Gastroesophageal sphincter (tissue), 4 donors: ENCODE data around the gene ELP2. TPM values are rescaled to one million over a fixed set of nuclear protein-coding genes. Genes with fewer than 3 reads are reported as not detected.

ENCODE experiments used
- ATAC-seq: fragments of 150-250 bp; one replicate; pipeline ENCODE4 v1.9.1; 2016; ENCODE audit warnings: mild to moderate bottlenecking, moderate library complexity
- H3K27ac ChIP-seq, 4 donors: fragments of 200-600 bp; sonication (generic) in 3 of 4; 1 replicate in 3 of 4; 2 replicates in 1 of 4; pipeline ENCODE4 v1.5.1; 2016 to 2019
- H3K27me3 ChIP-seq: fragments of 200-600 bp; sonication (generic); one replicate; pipeline ENCODE4 v1.5.1; 2019
- H3K36me3 ChIP-seq, 2 donors: fragments of 200-600 bp; sonication (generic); one replicate each; pipeline ENCODE4 v1.5.1; 2019; ENCODE audit warnings: control low read depth in 1 of 2
- H3K4me1 ChIP-seq, 3 donors: fragments of 200-600 bp; sonication (generic); 1 replicate in 2 of 3; 2 replicates in 1 of 3; pipeline ENCODE4 v1.5.1; 2016 to 2019; ENCODE audit warnings: control low read depth in 2 of 3
- H3K4me3 ChIP-seq, 2 donors: fragments of 200-600 bp; sonication (generic); one replicate each; pipeline ENCODE4 v1.5.1; 2019; ENCODE audit warnings: mild to moderate bottlenecking in 1 of 2, moderate library complexity in 1 of 2
- H3K9me3 ChIP-seq, 3 donors: fragments of 200-600 bp; sonication (generic); one replicate each; pipeline ENCODE4 v1.5.1; 2017 to 2019; ENCODE audit warnings: control low read depth in 2 of 3
- EP300 ChIP-seq: sonication (generic); formaldehyde crosslinking; IDR thresholded peaks from one replicate; pipeline ENCODE4 v1.6.1; 2017; ENCODE audit warnings: antibody characterized with exemption, mild to moderate bottlenecking
- POLR2A ChIP-seq, 2 donors: fragments of 450-650 bp; IDR thresholded peaks; one replicate each; pipeline ENCODE4 v1.6.1; 2017; ENCODE audit warnings: antibody characterized with exemption in 2 of 2, mild to moderate bottlenecking in 2 of 2, moderate library complexity in 1 of 2
- POLR2AphosphoS5 ChIP-seq: sonication (generic); formaldehyde crosslinking; IDR thresholded peaks from one replicate; pipeline ENCODE4 v1.6.1; 2017; ENCODE audit warnings: antibody characterized with exemption
- WGBS, 2 donors: methylation state at CpG; one replicate each; pipeline ENCODE4 v1.1.5; 2018; ENCODE audit warnings: low coverage in 1 of 2; 5-methylcytosine and 5-hydroxymethylcytosine counted together
- total RNA-seq, 4 donors: library from RNA; depleted of rRNA; stranded (reverse); fragments of >200 nt; gene quantifications; one replicate each; pipeline ENCODE4 v1.1.0, GENCODE V29; 2016
- TF ChIP-seq, protein P1 (sequence below), 4 experiments: fragments of 200-600 bp in 2 of 4; fragments of 450-650 bp in 2 of 4; sonication (generic) in 1 of 4; IDR thresholded peaks; one replicate each; pipeline ENCODE4 v1.5.1; 2017 to 2019; ENCODE audit warnings: antibody characterized with exemption in 4 of 4, mild to moderate bottlenecking in 2 of 4, moderate library complexity in 2 of 4

Gene ELP2
- total RNA-seq, 4 donors from 2014 or later: 35.6 to 74.1 (median 65.1) TPM

- TF ChIP-seq POLR2A (IDR thresholded peaks at IDR 0.05): no peak
- TF ChIP-seq POLR2AphosphoS5: no peak
- Histone ChIP-seq H3K27ac (no peak overlapping the region), H3K36me3 (peaks cover 0 to 33% of the 10 kb centered on the region in 2 donors), H3K4me3 (no peak overlapping the region), H3K27me3 (no peaks in the 10 kb centered on the region), H3K9me3 (no peaks in the 10 kb centered on the region), H3K4me1 (peaks cover 0 to 62% (median 12%) of the 10 kb centered on the region in 3 donors)
- no peak for ATAC-seq
- WGBS, 2 donors: 79 to 87% methylated on average over 7 to 8 of the region's 9 CpGs
Observed at GRCh38 chr18:36131692-36132483, 2.2 kb downstream of the ELP2 start.

DNA sequence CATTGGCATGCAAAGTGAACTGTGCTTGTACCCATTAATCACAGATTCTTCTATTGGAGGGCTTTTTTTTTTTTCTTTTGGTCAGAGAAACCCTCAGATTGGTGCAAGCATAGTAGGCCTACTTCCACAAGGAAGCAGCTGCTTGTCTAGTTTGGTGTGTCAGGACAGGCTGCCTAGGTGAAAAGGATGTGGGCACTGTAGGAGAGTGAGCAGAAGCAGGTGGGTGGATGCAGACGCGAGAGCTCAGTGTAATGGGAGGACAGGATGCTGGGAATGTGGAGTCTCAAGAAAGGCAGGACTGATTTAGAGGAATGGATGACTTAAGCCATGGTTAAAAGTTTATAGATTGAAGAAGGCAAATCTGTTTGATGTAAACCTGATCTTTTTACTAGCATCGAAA, 3.1 kb downstream of the ELP2 start:
- ATAC-seq: no peak
- no peaks in the 10 kb centered on the region for H3K9me3 ChIP-seq
- no peaks in the 10 kb centered on the region for H3K27me3 ChIP-seq
- no peak overlapping the region for H3K27ac ChIP-seq
- no peak overlapping the region for H3K4me3 ChIP-seq
- WGBS, 2 donors: 72 to 85% methylated on average over 3 of the region's 3 CpGs
- TF ChIP-seq POLR2AphosphoS5 (no peak), POLR2A (IDR thresholded peaks at IDR 0.05) (no peak), EP300 (no peak)
- TF ChIP-seq, protein P1, sequence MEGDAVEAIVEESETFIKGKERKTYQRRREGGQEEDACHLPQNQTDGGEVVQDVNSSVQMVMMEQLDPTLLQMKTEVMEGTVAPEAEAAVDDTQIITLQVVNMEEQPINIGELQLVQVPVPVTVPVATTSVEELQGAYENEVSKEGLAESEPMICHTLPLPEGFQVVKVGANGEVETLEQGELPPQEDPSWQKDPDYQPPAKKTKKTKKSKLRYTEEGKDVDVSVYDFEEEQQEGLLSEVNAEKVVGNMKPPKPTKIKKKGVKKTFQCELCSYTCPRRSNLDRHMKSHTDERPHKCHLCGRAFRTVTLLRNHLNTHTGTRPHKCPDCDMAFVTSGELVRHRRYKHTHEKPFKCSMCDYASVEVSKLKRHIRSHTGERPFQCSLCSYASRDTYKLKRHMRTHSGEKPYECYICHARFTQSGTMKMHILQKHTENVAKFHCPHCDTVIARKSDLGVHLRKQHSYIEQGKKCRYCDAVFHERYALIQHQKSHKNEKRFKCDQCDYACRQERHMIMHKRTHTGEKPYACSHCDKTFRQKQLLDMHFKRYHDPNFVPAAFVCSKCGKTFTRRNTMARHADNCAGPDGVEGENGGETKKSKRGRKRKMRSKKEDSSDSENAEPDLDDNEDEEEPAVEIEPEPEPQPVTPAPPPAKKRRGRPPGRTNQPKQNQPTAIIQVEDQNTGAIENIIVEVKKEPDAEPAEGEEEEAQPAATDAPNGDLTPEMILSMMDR (IDR thresholded peaks at IDR 0.05): no peak
- H3K36me3 ChIP-seq: peaks cover 0 to 41% of the 10 kb centered on the region in 2 donors
- H3K4me1 ChIP-seq: peaks cover 0 to 54% (median 12%) of the 10 kb centered on the region in 3 donors

GRCh38 chr18:36135264-36135663, 5.6 kb downstream of the ELP2 start:
- H3K4me3 ChIP-seq: no peak overlapping the region
- peaks cover 0 to 44% (median 12%) of the 10 kb centered on the region in 3 donors for H3K4me1 ChIP-seq
- no peaks in the 10 kb centered on the region for H3K27me3 ChIP-seq
- 84 to 86% methylated on average over 1 of the region's 1 CpG for WGBS, 2 donors
- no peak for TF ChIP-seq POLR2A (IDR thresholded peaks at IDR 0.05)
- TF ChIP-seq, protein P1 (IDR thresholded peaks at IDR 0.05): no peak
- no peak for TF ChIP-seq POLR2AphosphoS5
- no peak for TF ChIP-seq EP300
- peaks cover 0 to 66% of the 10 kb centered on the region in 2 donors for H3K36me3 ChIP-seq
- no peak for ATAC-seq
- H3K9me3 ChIP-seq: no peaks in the 10 kb centered on the region
- H3K27ac ChIP-seq: no peak overlapping the region

DNA sequence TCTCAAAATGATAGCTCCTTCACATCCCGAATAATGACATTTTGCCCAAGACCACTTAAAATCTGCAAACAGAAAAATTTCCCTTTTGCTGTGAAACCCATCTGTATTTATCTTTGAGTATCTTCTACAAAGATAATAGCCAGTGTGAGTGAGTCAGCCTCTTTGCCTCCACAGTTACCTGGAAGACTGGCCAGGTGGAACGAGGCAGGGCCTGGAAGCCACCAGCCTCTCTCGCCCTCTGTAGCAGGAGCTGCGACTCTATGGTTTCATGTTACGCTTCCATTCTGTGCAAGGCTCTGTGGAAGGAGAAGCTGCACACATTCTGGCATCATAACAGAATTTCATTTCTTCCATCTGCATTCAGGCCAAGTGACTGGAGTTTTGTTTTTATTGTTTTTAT, 9.5 kb downstream of the ELP2 start:
- ATAC-seq: no peak
- no peak overlapping the region for H3K27ac ChIP-seq
- peaks cover 0 to 11% (median 0%) of the 10 kb centered on the region in 3 donors for H3K4me1 ChIP-seq
- TF ChIP-seq POLR2A (IDR thresholded peaks at IDR 0.05): no peak
- TF ChIP-seq POLR2AphosphoS5: no peak
- TF ChIP-seq EP300: no peak
- TF ChIP-seq, protein P1 (IDR thresholded peaks at IDR 0.05): no peak
- no peaks in the 10 kb centered on the region for H3K9me3 ChIP-seq
- peaks cover 0 to 100% of the 10 kb centered on the region in 2 donors for H3K36me3 ChIP-seq
- no peaks in the 10 kb centered on the region for H3K27me3 ChIP-seq
- 77 to 83% methylated on average over 3 to 4 of the region's 5 CpGs for WGBS, 2 donors
- no peak overlapping the region for H3K4me3 ChIP-seq

- Histone ChIP-seq H3K27me3 (no peaks in the 10 kb centered on the region), H3K4me1 (no peaks in the 10 kb centered on the region), H3K36me3 (peaks cover 5 to 100% of the 10 kb centered on the region in 2 donors), H3K9me3 (no peaks in the 10 kb centered on the region), H3K4me3 (no peak overlapping the region), H3K27ac (no peak overlapping the region)
- 95 to 100% methylated on average over 3 to 4 of the region's 4 CpGs for WGBS, 2 donors
- no peak for ATAC-seq
- TF ChIP-seq POLR2A (IDR thresholded peaks at IDR 0.05) (no peak), POLR2AphosphoS5 (no peak), EP300 (no peak)
- TF ChIP-seq, protein P1 (IDR thresholded peaks at IDR 0.05): no peak
Observed at GRCh38 chr18:36141576-36141975, 11.9 kb downstream of the ELP2 start.
